Measurements from ENCODE around the gene ATF7IP2. TPM values are rescaled to one million over a fixed set of nuclear protein-coding genes. Genes with fewer than 3 reads are reported as not detected.
A peak's percentile ranks its signal among the peaks of the same experiment; 100 is the strongest.

ATF7IP2 gene
- total RNA-seq, 2 donors from 2014 or later: 23.7 to 25.8 TPM

- H3K36me3 Mint-ChIP-seq (ENCODE audit: low read depth): no peaks in the 10 kb centered on the region
- ATAC-seq (replicated peaks): peak; percentile 60
Measured at GRCh38 chr16:10521681-10522274, 135.9 kb downstream of the ATF7IP2 start.

DNA sequence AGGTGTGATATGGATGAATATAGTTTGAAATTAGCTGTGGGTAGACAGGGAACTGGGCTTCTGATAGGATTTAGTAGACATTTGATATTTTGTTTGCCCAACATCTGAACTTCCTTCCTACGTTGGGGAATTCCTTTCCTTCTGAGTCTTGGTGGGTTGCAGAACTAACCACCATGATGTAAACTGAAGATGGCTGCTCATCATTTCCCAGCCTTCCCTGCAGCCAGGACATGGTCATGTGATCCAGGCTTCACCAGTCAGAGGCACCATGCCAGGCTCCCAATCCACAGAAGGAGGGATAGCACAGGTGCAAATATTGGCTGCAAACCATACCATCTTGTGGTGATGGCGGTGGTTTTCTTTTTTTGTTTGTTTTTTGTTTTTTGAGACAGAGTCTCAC lies 137.1 kb downstream of the ATF7IP2 start:
- no peak for ATAC-seq (replicated peaks)
- Mint-ChIP-seq H3K27ac (no peak overlapping the region), H3K27me3 (no peaks in the 10 kb centered on the region), H3K36me3 (ENCODE audit: low read depth) (no peaks in the 10 kb centered on the region), H3K4me1 (no peaks in the 10 kb centered on the region), H3K4me3 (no peak overlapping the region), H3K9me3 (no peaks in the 10 kb centered on the region)

More at GRCh38 chr16:10521681-10522274, 135.9 kb downstream of the ATF7IP2 start:
- Mint-ChIP-seq H3K27ac (no peak overlapping the region), H3K9me3 (no peaks in the 10 kb centered on the region), H3K4me3 (no peak overlapping the region), H3K27me3 (no peaks in the 10 kb centered on the region), H3K4me1 (no peaks in the 10 kb centered on the region)

GRCh38 chr16:10525214-10525825 lies 139.5 kb downstream of the ATF7IP2 start:
- Mint-ChIP-seq H3K9me3 (no peaks in the 10 kb centered on the region), H3K27me3 (no peaks in the 10 kb centered on the region), H3K36me3 (ENCODE audit: low read depth) (no peaks in the 10 kb centered on the region), H3K4me3 (no peak overlapping the region), H3K27ac (no peak overlapping the region), H3K4me1 (no peaks in the 10 kb centered on the region)
- ATAC-seq (replicated peaks): no peak

- Mint-ChIP-seq H3K27ac (no peak overlapping the region), H3K4me1 (no peaks in the 10 kb centered on the region), H3K27me3 (no peaks in the 10 kb centered on the region), H3K4me3 (no peak overlapping the region), H3K36me3 (ENCODE audit: low read depth) (no peaks in the 10 kb centered on the region), H3K9me3 (no peaks in the 10 kb centered on the region)
- no peak for ATAC-seq (replicated peaks)
Measured at GRCh38 chr16:10526962-10527361, 141.1 kb downstream of the ATF7IP2 start.

DNA sequence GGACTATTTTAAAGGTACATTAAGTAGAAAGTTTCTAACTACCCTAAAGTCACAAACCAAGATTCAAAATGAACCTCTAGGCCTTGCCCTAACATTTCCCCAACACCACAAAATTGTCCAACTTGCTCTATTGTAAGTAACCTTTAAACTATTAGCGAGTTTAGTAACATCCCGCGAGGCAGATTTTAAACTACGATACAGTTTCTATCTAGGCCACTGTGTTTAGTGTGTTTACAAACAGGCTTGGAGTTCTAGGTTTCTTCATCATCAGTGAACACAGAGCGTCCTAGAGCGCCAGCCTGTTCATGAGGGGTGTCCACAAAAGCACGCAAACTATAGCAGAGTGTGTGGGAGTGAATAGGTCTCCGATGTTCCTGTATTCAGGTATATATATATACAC lies 142.8 kb downstream of the ATF7IP2 start:
- Mint-ChIP-seq H3K27ac (no peak overlapping the region), H3K9me3 (no peaks in the 10 kb centered on the region), H3K4me3 (no peak overlapping the region), H3K4me1 (no peaks in the 10 kb centered on the region), H3K27me3 (no peaks in the 10 kb centered on the region), H3K36me3 (ENCODE audit: low read depth) (no peaks in the 10 kb centered on the region)
- ATAC-seq (replicated peaks): no peak

GRCh38 chr16:10529895-10530669 lies 144.2 kb downstream of the ATF7IP2 start:
- Mint-ChIP-seq H3K27ac (no peak overlapping the region), H3K9me3 (no peaks in the 10 kb centered on the region), H3K4me1 (no peaks in the 10 kb centered on the region), H3K36me3 (ENCODE audit: low read depth) (no peaks in the 10 kb centered on the region), H3K27me3 (no peaks in the 10 kb centered on the region), H3K4me3 (no peak overlapping the region)
- ATAC-seq (replicated peaks): no peak

DNA sequence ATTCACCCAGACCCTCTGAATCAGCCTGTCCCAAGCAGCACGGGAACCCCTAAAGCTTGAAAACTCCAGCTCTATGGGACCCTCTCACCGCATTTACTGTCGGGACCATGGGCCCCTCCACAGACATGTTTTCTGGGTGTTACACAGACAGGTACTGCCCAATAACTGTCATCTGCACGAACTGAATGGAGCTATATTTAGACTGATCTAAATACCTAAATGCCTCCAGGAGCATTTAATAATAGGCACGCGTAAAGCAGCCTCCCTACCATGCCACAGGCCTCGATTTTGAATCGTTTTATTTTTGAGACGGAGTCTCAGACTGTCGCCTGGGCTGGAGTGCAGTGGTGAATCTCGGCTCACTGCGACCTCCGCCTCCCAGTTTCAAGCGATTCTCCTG lies 144.8 kb downstream of the ATF7IP2 start:
- H3K27ac Mint-ChIP-seq: no peak overlapping the region
- H3K9me3 Mint-ChIP-seq: no peaks in the 10 kb centered on the region
- no peaks in the 10 kb centered on the region for H3K36me3 Mint-ChIP-seq (ENCODE audit: low read depth)
- no peaks in the 10 kb centered on the region for H3K27me3 Mint-ChIP-seq
- no peak overlapping the region for H3K4me3 Mint-ChIP-seq
- no peaks in the 10 kb centered on the region for H3K4me1 Mint-ChIP-seq
- no peak for ATAC-seq (replicated peaks)

- H3K36me3 Mint-ChIP-seq (ENCODE audit: low read depth): no peaks in the 10 kb centered on the region
- no peak overlapping the region for H3K27ac Mint-ChIP-seq
- H3K27me3 Mint-ChIP-seq: no peaks in the 10 kb centered on the region
- no peaks in the 10 kb centered on the region for H3K4me1 Mint-ChIP-seq
- no peak for ATAC-seq (replicated peaks)
- H3K4me3 Mint-ChIP-seq: no peak overlapping the region
- no peaks in the 10 kb centered on the region for H3K9me3 Mint-ChIP-seq
Measured at GRCh38 chr16:10531582-10531981, 145.7 kb downstream of the ATF7IP2 start.

Other genes with a start within 250 kb of the ATF7IP2 start
- not detected for gene GRIN2A, start 203.6 kb upstream of the ATF7IP2 start, total RNA-seq
- under 1 TPM; 0.15 to 0.16 TPM for gene EMP2, start 194.5 kb downstream of the ATF7IP2 start, total RNA-seq

Data from activated T-helper 17 cell treated with anti-CD3 and anti-CD28 coated beads, Interleukin-2, amount 50 U/mL, for 72 hours (primary cell).